H1 (cell line): ENCODE results near the gene WIPF3. TPM values are rescaled to one million over a fixed set of nuclear protein-coding genes. Genes with fewer than 3 reads are reported as not detected.

Experiments used
- CTCF ChIA-PET: fragments of 300-600 bp; sonication (Branson Sonifier 250); formaldehyde crosslinking; loops from one replicate; lab custom pipeline; 2021; ENCODE audit not compliant: partially characterized antibody; lab: Charles Lee
- POLR2A ChIA-PET: fragments of 300-600 bp; sonication (Branson Sonifier 250); formaldehyde crosslinking; loops from one replicate; lab custom pipeline; 2021; ENCODE audit warnings: inconsistent platforms; ENCODE audit not compliant: partially characterized antibody; lab: Charles Lee
- DNase-seq, 2 experiments: peaks; one replicate each; pipeline versions ENCODE4 v3.0.0 to v3.0.0-alpha.2; 2010 to 2022; ENCODE audit warnings: low spot score in 2 of 2, low read depth in 1 of 2, mixed read lengths in 1 of 2
- FAIRE-seq: peaks from 2 replicates; lab custom pipeline; 2011; peaks lifted over from hg19 to GRCh38; lab: Jason Lieb, UNC
- H2AFZ ChIP-seq: 2 replicates; pipeline ENCODE4 v1.8.1; 2012; ENCODE audit warnings: low read length, inconsistent platforms
- H2AK5ac ChIP-seq: 2 replicates; pipeline ENCODE4 v1.6.1; 2013; ENCODE audit warnings: low read depth, low read length
- H2BK120ac ChIP-seq: replicated peaks from 2 replicates; pipeline ENCODE3; 2013; ENCODE audit warnings: low read depth, low read length, inconsistent platforms
- H2BK12ac ChIP-seq: 2 replicates; pipeline ENCODE4 v1.6.1; 2013; ENCODE audit warnings: low read depth, low read length
- H2BK15ac ChIP-seq: 2 replicates; pipeline ENCODE4 v1.6.1; 2013; ENCODE audit warnings: low read length
- H2BK20ac ChIP-seq: 2 replicates; pipeline ENCODE4 v1.6.1; 2013; ENCODE audit warnings: low read length
- H2BK5ac ChIP-seq: 2 replicates; pipeline ENCODE4 v1.6.1; 2013; ENCODE audit warnings: low read depth, low read length
- H3K14ac ChIP-seq: 2 replicates; pipeline ENCODE4 v1.6.1; 2013; ENCODE audit warnings: inconsistent platforms; ENCODE audit not compliant: insufficient read length
- H3K18ac ChIP-seq: 2 replicates; pipeline ENCODE4 v1.6.1; 2013; ENCODE audit warnings: low read length; ENCODE audit errors: extremely low read depth
- H3K23ac ChIP-seq: 2 replicates; pipeline ENCODE4 v1.6.1; 2013; ENCODE audit warnings: inconsistent platforms; ENCODE audit not compliant: insufficient read length
- H3K23me2 ChIP-seq: 2 replicates; pipeline ENCODE4 v1.6.1; 2013; ENCODE audit warnings: low read depth, low read length
- H3K27ac ChIP-seq: 2 replicates; pipeline ENCODE4 v1.6.1; 2011; ENCODE audit warnings: low read depth, low read length, inconsistent platforms
- H3K27me3 ChIP-seq, 4 experiments: replicated peaks in 1 of 4; 1 replicate in 1 of 4; 2 replicates in 3 of 4; pipeline versions ENCODE4 v1.6.1 to v1.8.1; 2011 to 2013; ENCODE audit warnings: low read length in 3 of 4, mild to moderate bottlenecking in 3 of 4, inconsistent platforms in 2 of 4, mixed read lengths in 2 of 4, moderate library complexity in 1 of 4; ENCODE audit not compliant: control insufficient read depth in 3 of 4, insufficient read depth in 3 of 4; ENCODE audit errors: extremely low read depth in 1 of 4
- H3K36me3 ChIP-seq, 4 experiments: 2 replicates each; pipeline versions ENCODE4 v1.6.1 to v1.8.1; 2011 to 2013; ENCODE audit warnings: mild to moderate bottlenecking in 4 of 4, low read length in 3 of 4, moderate library complexity in 2 of 4, control low read depth in 1 of 4, inconsistent platforms in 1 of 4; ENCODE audit not compliant: insufficient read depth in 4 of 4, control insufficient read depth in 2 of 4
- H3K4ac ChIP-seq: replicated peaks from 2 replicates; pipeline ENCODE3; 2013; ENCODE audit warnings: low read length, low read depth, mixed read lengths, inconsistent platforms; ENCODE audit not compliant: insufficient read length
- H3K4me1 ChIP-seq, 4 experiments: replicated peaks in 1 of 4; 1 replicate in 1 of 4; 2 replicates in 3 of 4; pipeline versions ENCODE4 v1.6.1 to v1.8.1; 2011 to 2013; ENCODE audit warnings: low read length in 3 of 4, inconsistent platforms in 2 of 4, mixed read lengths in 1 of 4; ENCODE audit not compliant: insufficient read depth in 4 of 4, control insufficient read depth in 3 of 4
- H3K4me2 ChIP-seq, 2 experiments: 2 replicates each; pipeline versions ENCODE4 v1.6.1 to v1.8.1; 2011 to 2013; ENCODE audit warnings: low read depth in 2 of 2, low read length in 2 of 2, control low read depth in 1 of 2, inconsistent platforms in 1 of 2, mild to moderate bottlenecking in 1 of 2; ENCODE audit not compliant: insufficient read depth in 1 of 2
- H3K4me3 ChIP-seq, 4 experiments: fragments of 200-600, 300-600 bp in 1 of 4; sonication (generic), shearing (Covaris generic), sonication (Bioruptor Twin) in 1 of 4; 2 replicates each; pipeline versions ENCODE4 v1.5.1 to v1.8.1; 2011 to 2016; ENCODE audit warnings: low read length in 4 of 4, low read depth in 3 of 4, control low read depth in 2 of 4, inconsistent platforms in 2 of 4, mild to moderate bottlenecking in 2 of 4, mixed read lengths in 1 of 4, moderate library complexity in 1 of 4; ENCODE audit not compliant: insufficient read depth in 2 of 4; ENCODE audit errors: extremely low read depth in 1 of 4
- H3K56ac ChIP-seq: replicated peaks from 2 replicates; pipeline ENCODE3; 2013; ENCODE audit warnings: low read depth, mild to moderate bottlenecking, mixed read lengths, low read length, inconsistent platforms; ENCODE audit not compliant: insufficient read length
- H3K79me1 ChIP-seq: 2 replicates; pipeline ENCODE4 v1.6.1; 2013; ENCODE audit warnings: low read depth, low read length, control low read depth
- H3K79me2 ChIP-seq, 2 experiments: 2 replicates each; pipeline versions ENCODE4 v1.6.1 to v1.8.1; 2012 to 2013; ENCODE audit warnings: low read length in 2 of 2, mild to moderate bottlenecking in 2 of 2, inconsistent platforms in 1 of 2; ENCODE audit not compliant: insufficient read depth in 2 of 2, control insufficient read depth in 1 of 2
- H3K9ac ChIP-seq, 4 experiments: replicated peaks in 1 of 4; 1 replicate in 1 of 4; 2 replicates in 3 of 4; pipeline versions ENCODE4 v1.6.1 to v1.8.1; 2011 to 2013; ENCODE audit warnings: low read depth in 3 of 4, low read length in 3 of 4, control low read depth in 2 of 4, mild to moderate bottlenecking in 2 of 4, moderate library complexity in 2 of 4, inconsistent platforms in 1 of 4; ENCODE audit errors: extremely low read depth in 1 of 4
- H3K9me3 ChIP-seq, 2 experiments: 2 replicates each; pipeline versions ENCODE4 v1.6.1 to v1.8.1; 2012 to 2013; ENCODE audit warnings: mild to moderate bottlenecking in 2 of 2, moderate library complexity in 2 of 2, control low read depth in 1 of 2, inconsistent platforms in 1 of 2, low read depth in 1 of 2, low read length in 1 of 2, mixed read lengths in 1 of 2; ENCODE audit not compliant: insufficient read depth in 2 of 2
- H4K20me1 ChIP-seq, 2 experiments: replicated peaks in 1 of 2; 2 replicates each; pipeline versions ENCODE3 to v1.8.1; 2011 to 2013; ENCODE audit warnings: inconsistent platforms in 2 of 2, low read length in 2 of 2, mild to moderate bottlenecking in 1 of 2; ENCODE audit not compliant: insufficient read depth in 2 of 2, control insufficient read depth in 1 of 2
- H4K5ac ChIP-seq: 2 replicates; pipeline ENCODE4 v1.6.1; 2013; ENCODE audit warnings: low read length, low read depth, mixed read lengths, inconsistent platforms; ENCODE audit not compliant: insufficient read length
- H4K8ac ChIP-seq: 2 replicates; pipeline ENCODE4 v1.8.0; 2013; ENCODE audit warnings: mild to moderate bottlenecking, moderate library complexity, low read length, inconsistent platforms; ENCODE audit not compliant: insufficient read depth; ENCODE audit errors: extremely low read depth
- H4K91ac ChIP-seq: replicated peaks from 2 replicates; pipeline ENCODE3; 2013; ENCODE audit warnings: low read length, mixed read lengths, inconsistent platforms; ENCODE audit not compliant: insufficient read length
- BRCA1 ChIP-seq: IDR thresholded peaks from 2 replicates; pipeline ENCODE4 v1.6.1; 2012; ENCODE audit warnings: low read depth, low read length, improper control_type of control experiment
- CEBPB ChIP-seq: IDR thresholded peaks from 2 replicates; pipeline ENCODE4 v1.6.1; 2012; ENCODE audit warnings: low read depth, low read length
- E2F6 ChIP-seq: IDR thresholded peaks from 2 replicates; pipeline ENCODE4 v1.6.1; 2012; ENCODE audit warnings: inconsistent platforms
- EGR1 ChIP-seq: IDR thresholded peaks from 2 replicates; pipeline ENCODE4 v1.6.1; 2011; ENCODE audit warnings: low read depth, low read length, borderline replicate concordance
- HDAC2 ChIP-seq, 2 experiments: fragments of 300-600 bp in 1 of 2; sonication (generic) in 1 of 2; IDR thresholded peaks; 2 replicates each; pipeline ENCODE4 v1.6.1; 2011 to 2012; ENCODE audit warnings: low read depth in 2 of 2, low read length in 2 of 2, mild to moderate bottlenecking in 2 of 2, moderate library complexity in 2 of 2, borderline replicate concordance in 1 of 2, inconsistent platforms in 1 of 2
- KDM4A ChIP-seq: IDR thresholded peaks from one replicate; pipeline ENCODE4 v1.7.1; 2012; ENCODE audit warnings: low read depth, mild to moderate bottlenecking, moderate library complexity, low read length, inconsistent platforms; ENCODE audit not compliant: severe bottlenecking
- MAX ChIP-seq: IDR thresholded peaks from 2 replicates; pipeline ENCODE4 v1.6.1; 2012; ENCODE audit warnings: inconsistent platforms
- SIN3A ChIP-seq, 2 experiments: IDR thresholded peaks in 1 of 2; conservative IDR thresholded peaks in 1 of 2; 2 replicates each; pipeline ENCODE4 v1.6.1; 2011 to 2012; ENCODE audit warnings: low read length in 2 of 2, improper control_type of control experiment in 1 of 2, low read depth in 1 of 2, mild to moderate bottlenecking in 1 of 2
- TEAD4 ChIP-seq: IDR thresholded peaks from 2 replicates; pipeline ENCODE4 v1.6.1; 2012; ENCODE audit warnings: low read depth, low read length, inconsistent platforms, mixed read lengths
- WGBS, 2 experiments: shearing (Covaris generic) in 1 of 2; methylation state at CpG; one replicate each; pipeline versions ENCODE4 v1.1.6 to v1.1.7; 2013 to 2015; ENCODE audit warnings: low lambda C conversion rate in 2 of 2, mixed read lengths in 2 of 2, inconsistent platforms in 1 of 2, low coverage in 1 of 2, missing lambda C conversion rate in 1 of 2; ENCODE audit not compliant: insufficient replicate concordance in 2 of 2, insufficient coverage in 1 of 2, insufficient read length in 1 of 2; ENCODE audit errors: extremely low coverage in 1 of 2, missing lambda C conversion rate in 1 of 2; 5-methylcytosine and 5-hydroxymethylcytosine counted together
- polyA plus RNA-seq, 7 experiments: library from polyadenylated mRNA; depleted of rRNA in 3 of 7; stranded (reverse) in 5 of 7; unstranded in 2 of 7; fragments of >200 nt in 5 of 7; fragments of 200-250 nt in 2 of 7; gene quantifications; 1 replicate in 5 of 7; 2 replicates in 1 of 7; 4 replicates in 1 of 7; pipeline versions ENCODE4 v1.2.1 to v1.2.3, GENCODE V29; 2011 to 2013; ENCODE audit warnings: missing spikeins in 2 of 7, mixed read lengths in 2 of 7
- total RNA-seq: library from RNA; stranded (reverse); fragmentation: NEBNext Ultra II Directional; extraction: Animal tissue kit (Norgen Biotek cat#: 25700); gene quantifications from 2 replicates; pipeline ENCODE4 v1.2.1, GENCODE V29; 2021

WIPF3 gene
- total and polyA plus RNA-seq, 2 of the 8 experiments (the other 6 are each of a cell fraction or from before 2014, with no cell fraction given) = 5.0 to 12.1 TPM

- Histone ChIP-seq H4K5ac (peak overlapping the region; percentile 20), H4K91ac (peak overlapping the region; percentile 29), H3K79me1 (no peaks in the 10 kb centered on the region; the same call in 1 of the 2 replicates), H3K23me2 (peaks cover 10% of the 10 kb centered on the region), H3K4ac (peak overlapping the region; percentile 58), H3K56ac (no peak overlapping the region), H2AK5ac (no peak overlapping the region; the same call in 1 of the 2 replicates), H3K79me2 (0 out of 4 replicates have a peak, but pooled peaks cover 0 to 3% of the 10 kb centered on the region in 2 experiments), H3K23ac (no peak overlapping the region), H2BK120ac (no peak overlapping the region), H3K27me3 (no peaks in the 10 kb centered on the region), H3K9me3 (no peaks in the 10 kb centered on the region), H2AFZ (peak overlapping the region; percentile 42; the same call in 1 of the 2 replicates), H2BK12ac (no peak overlapping the region; the same call in 1 of the 2 replicates), H3K18ac (no peak overlapping the region), H4K20me1 (no peaks in the 10 kb centered on the region), H4K8ac (no peak overlapping the region), H3K4me3 (peak overlapping the region; percentile 11 to 74 (median 46); a peak in 7 of 8 replicates), H3K4me1 (peaks cover 7 to 15% (median 15%) of the 10 kb centered on the region in 4 experiments), H3K9ac (no peak overlapping the region), H3K27ac (no peak overlapping the region), H3K36me3 (peaks cover 0 to 6% (median 1%) of the 10 kb centered on the region in 4 experiments; a peak in 5 of 8 replicates), H3K14ac (no peak overlapping the region), H2BK5ac (peak overlapping the region; percentile 45; the same call in 1 of the 2 replicates), H2BK20ac (peak overlapping the region; percentile 84), H2BK15ac (peak overlapping the region; percentile 93; the same call in 1 of the 2 replicates), H3K4me2 (peak overlapping the region; percentile 75 to 76)
- DNase-seq (peak; percentile 56 to 80), FAIRE-seq (no peak)
- 42% methylated on average over 8 of the region's 46 CpGs; no CpG with 5 or more reads in 1 of the 2 experiments for WGBS, 2 experiments
- CTCF ChIA-PET = interaction anchor here (0.5 to 5.2 kb wide), 6 partner anchors 38 to 187 kb away, joined by 3 to 18 read pairs (median 3); no protein-coding TSS in a partner anchor
- POLR2A ChIA-PET = no interaction called here
- TF ChIP-seq SIN3A (conservative IDR thresholded peaks at IDR 0.05 in 1 of 2, IDR thresholded peaks at IDR 0.05 in 1 of 2; ENCODE audit: low read depth in 1 of 2, low read length in 2 of 2) (peak; percentile 43 to 45; a peak in 2 of 4 replicates), TEAD4 (no peak), HDAC2 (IDR thresholded peaks at IDR 0.05; ENCODE audit: borderline replicate concordance in 1 of 2, low read depth in 2 of 2, low read length in 2 of 2) (0 out of 4 replicates have a peak, but pooled peaks of 1 of the 2 experiments have one; percentile 32), E2F6 (peak; percentile 49), KDM4A (peak; percentile 27), MAX (peak; percentile 32), CEBPB (no peak), BRCA1 (no peak), EGR1 (peak; percentile 86)
These were observed 77.4 kb downstream of the WIPF3 start for GRCh38 chr7:29883462-29884398.
